MM.1S (cell line): Measurements from ENCODE around the gene TTLL11.

Experiments used
- DNase-seq: peaks from one replicate; pipeline ENCODE4 v3.0.0-alpha.2; 2015
- H2AFZ ChIP-seq: fragments of 300-600 bp; sonication (generic); 2 replicates; pipeline ENCODE4 v1.6.0; 2016; ENCODE audit warnings: antibody characterized with exemption, low read length
- H3F3A ChIP-seq: fragments of 300-600 bp; sonication (generic); 2 replicates; pipeline ENCODE4 v1.6.1; 2016; ENCODE audit warnings: mild to moderate bottlenecking, antibody characterized with exemption, low read length, moderate library complexity, mixed read lengths; ENCODE audit not compliant: insufficient read depth
- H3K27ac ChIP-seq: fragments of 300-600 bp; sonication (generic); 2 replicates; pipeline ENCODE4 v1.5.1; 2016; ENCODE audit warnings: mild to moderate bottlenecking, low read length
- H3K27me3 ChIP-seq: fragments of 300-600 bp; sonication (generic); replicated peaks from 2 replicates; pipeline ENCODE4 v1.6.0; 2016; ENCODE audit warnings: low read length; ENCODE audit not compliant: insufficient read depth
- H3K36me3 ChIP-seq: fragments of 300-600 bp; sonication (generic); replicated peaks from 2 replicates; pipeline ENCODE4 v1.6.1; 2016; ENCODE audit warnings: mild to moderate bottlenecking, low read length, mixed read lengths; ENCODE audit not compliant: insufficient read depth
- H3K4me1 ChIP-seq: fragments of 300-600 bp; sonication (generic); 2 replicates; pipeline ENCODE4 v1.6.1; 2016; ENCODE audit warnings: low read length, mixed read lengths
- H3K4me2 ChIP-seq: fragments of 300-600 bp; sonication (generic); 2 replicates; pipeline ENCODE4 v1.6.0; 2016; ENCODE audit warnings: low read depth, low read length
- H3K4me3 ChIP-seq: fragments of 300-600 bp; sonication (generic); 2 replicates; pipeline ENCODE4 v1.5.1; 2016; ENCODE audit warnings: low read length, mixed read lengths
- H3K79me2 ChIP-seq: fragments of 300-600 bp; sonication (generic); 2 replicates; pipeline ENCODE4 v1.6.1; 2016; ENCODE audit warnings: mixed run types, low read length, mixed read lengths
- H3K9ac ChIP-seq: fragments of 300-600 bp; sonication (generic); 2 replicates; pipeline ENCODE4 v1.6.1; 2016; ENCODE audit warnings: low read length, mixed read lengths
- H3K9me2 ChIP-seq: fragments of 300-600 bp; sonication (generic); replicated peaks from 2 replicates; pipeline ENCODE4 v1.6.1; 2016; ENCODE audit warnings: mild to moderate bottlenecking, low read length, mixed read lengths; ENCODE audit not compliant: insufficient read depth
- H3K9me3 ChIP-seq: fragments of 300-600 bp; sonication (generic); replicated peaks from 2 replicates; pipeline ENCODE4 v1.6.1; 2016; ENCODE audit warnings: mild to moderate bottlenecking, low read length, mixed read lengths; ENCODE audit not compliant: insufficient read depth
- H4K20me1 ChIP-seq: fragments of 300-600 bp; sonication (generic); 2 replicates; pipeline ENCODE4 v1.6.1; 2016; ENCODE audit warnings: mild to moderate bottlenecking, low read length, moderate library complexity, mixed read lengths; ENCODE audit not compliant: insufficient read depth
- EZH2 ChIP-seq: fragments of 300-600 bp; sonication (generic); optimal IDR thresholded peaks from 2 replicates; pipeline ENCODE3; 2017; ENCODE audit warnings: low read depth, mild to moderate bottlenecking, antibody characterized with exemption, low read length, mixed read lengths
- EZH2phosphoT487 ChIP-seq: fragments of 300-600 bp; sonication (generic); IDR thresholded peaks from 2 replicates; pipeline ENCODE4 v1.6.1; 2018; ENCODE audit warnings: antibody characterized with exemption, low read length
- TF ChIP-seq, protein P1 (sequence below): fragments of 300-600 bp; sonication (generic); IDR thresholded peaks from 2 replicates; pipeline ENCODE4 v1.5.1; 2016; ENCODE audit warnings: antibody characterized with exemption, low read length, mixed read lengths

TTLL11 gene

GRCh38 chr9:121937240-121937639 is 155.9 kb downstream of the TTLL11 start:
- Histone ChIP-seq H4K20me1 (no peaks in the 10 kb centered on the region), H3K36me3 (no peaks in the 10 kb centered on the region), H3K27ac (no peak overlapping the region), H3K9me2 (no peaks in the 10 kb centered on the region), H3K4me3 (no peak overlapping the region), H3K9me3 (no peaks in the 10 kb centered on the region), H3K79me2 (no peaks in the 10 kb centered on the region), H2AFZ (no peak overlapping the region), H3K4me1 (no peaks in the 10 kb centered on the region), H3K4me2 (no peak overlapping the region), H3F3A (no peaks in the 10 kb centered on the region), H3K9ac (no peak overlapping the region), H3K27me3 (no peaks in the 10 kb centered on the region)
- no peak for DNase-seq
- TF ChIP-seq, protein P1, sequence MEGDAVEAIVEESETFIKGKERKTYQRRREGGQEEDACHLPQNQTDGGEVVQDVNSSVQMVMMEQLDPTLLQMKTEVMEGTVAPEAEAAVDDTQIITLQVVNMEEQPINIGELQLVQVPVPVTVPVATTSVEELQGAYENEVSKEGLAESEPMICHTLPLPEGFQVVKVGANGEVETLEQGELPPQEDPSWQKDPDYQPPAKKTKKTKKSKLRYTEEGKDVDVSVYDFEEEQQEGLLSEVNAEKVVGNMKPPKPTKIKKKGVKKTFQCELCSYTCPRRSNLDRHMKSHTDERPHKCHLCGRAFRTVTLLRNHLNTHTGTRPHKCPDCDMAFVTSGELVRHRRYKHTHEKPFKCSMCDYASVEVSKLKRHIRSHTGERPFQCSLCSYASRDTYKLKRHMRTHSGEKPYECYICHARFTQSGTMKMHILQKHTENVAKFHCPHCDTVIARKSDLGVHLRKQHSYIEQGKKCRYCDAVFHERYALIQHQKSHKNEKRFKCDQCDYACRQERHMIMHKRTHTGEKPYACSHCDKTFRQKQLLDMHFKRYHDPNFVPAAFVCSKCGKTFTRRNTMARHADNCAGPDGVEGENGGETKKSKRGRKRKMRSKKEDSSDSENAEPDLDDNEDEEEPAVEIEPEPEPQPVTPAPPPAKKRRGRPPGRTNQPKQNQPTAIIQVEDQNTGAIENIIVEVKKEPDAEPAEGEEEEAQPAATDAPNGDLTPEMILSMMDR: no peak
- TF ChIP-seq EZH2: no peak
- TF ChIP-seq EZH2phosphoT487: no peak

GRCh38 chr9:121935739-121936138 is 157.4 kb downstream of the TTLL11 start:
- no peaks in the 10 kb centered on the region for H3K27me3 ChIP-seq
- no peaks in the 10 kb centered on the region for H3K79me2 ChIP-seq
- no peak overlapping the region for H3K27ac ChIP-seq
- H3K9me3 ChIP-seq: no peaks in the 10 kb centered on the region
- no peaks in the 10 kb centered on the region for H3F3A ChIP-seq
- H3K9me2 ChIP-seq: no peaks in the 10 kb centered on the region
- H3K9ac ChIP-seq: no peak overlapping the region
- H3K4me3 ChIP-seq: no peak overlapping the region
- no peaks in the 10 kb centered on the region for H3K36me3 ChIP-seq
- H2AFZ ChIP-seq: no peak overlapping the region
- TF ChIP-seq, protein P1: no peak
- no peak for TF ChIP-seq EZH2
- TF ChIP-seq EZH2phosphoT487: no peak
- no peaks in the 10 kb centered on the region for H4K20me1 ChIP-seq
- H3K4me2 ChIP-seq: no peak overlapping the region
- no peak for DNase-seq
- H3K4me1 ChIP-seq: no peaks in the 10 kb centered on the region

GRCh38 chr9:121930956-121931355 is 162.2 kb downstream of the TTLL11 start:
- H3K9me3 ChIP-seq: no peaks in the 10 kb centered on the region
- no peak overlapping the region for H3K9ac ChIP-seq
- no peak overlapping the region for H3K4me2 ChIP-seq
- no peaks in the 10 kb centered on the region for H4K20me1 ChIP-seq
- H3K79me2 ChIP-seq: no peaks in the 10 kb centered on the region
- H2AFZ ChIP-seq: no peak overlapping the region
- H3K27ac ChIP-seq: no peak overlapping the region
- H3K4me1 ChIP-seq: no peaks in the 10 kb centered on the region
- H3K4me3 ChIP-seq: no peak overlapping the region
- H3K9me2 ChIP-seq: no peaks in the 10 kb centered on the region
- no peaks in the 10 kb centered on the region for H3K27me3 ChIP-seq
- no peaks in the 10 kb centered on the region for H3F3A ChIP-seq
- DNase-seq: no peak
- no peaks in the 10 kb centered on the region for H3K36me3 ChIP-seq
- no peak for TF ChIP-seq EZH2phosphoT487
- TF ChIP-seq EZH2: no peak
- TF ChIP-seq, protein P1: no peak
